ENCODE measurements around the gene FAM120B.
"Not testable (repeated sequence)": the region's sequence is repeated elsewhere in the genome, so short reads cannot be mapped to it uniquely, and the experiment has no call there.

FAM120B gene

GRCh38 chr6:170381562-170381961 is 75.0 kb downstream of the FAM120B start:
- no peak for DNase-seq (ENCODE audit: low read depth in 2 of 2)

DNA sequence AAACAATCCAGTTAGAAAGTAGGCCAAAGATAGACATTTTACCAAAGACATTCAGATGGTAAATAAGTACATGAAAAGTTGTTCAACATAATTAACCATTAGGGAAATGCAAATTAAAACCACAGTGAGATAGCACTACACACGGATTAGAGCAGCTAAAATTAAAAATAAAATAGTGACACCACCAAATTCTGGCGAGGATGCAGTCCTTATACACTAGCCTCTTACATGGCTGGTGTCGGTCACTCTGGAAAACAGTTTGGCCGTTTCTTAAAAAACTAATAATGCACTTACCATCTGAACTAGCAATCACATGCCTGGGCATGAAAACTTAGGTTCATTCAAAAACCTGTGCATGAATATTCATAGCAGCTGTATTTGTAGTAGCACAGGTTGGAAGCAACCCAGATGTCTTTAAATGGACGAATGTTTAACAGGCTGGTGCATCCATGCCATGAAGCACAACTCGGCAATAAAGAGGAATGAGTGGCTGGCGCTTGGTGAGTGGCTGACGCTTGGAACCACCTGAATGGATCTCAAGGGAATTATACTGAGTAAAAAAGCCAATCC is 77.0 kb downstream of the FAM120B start:
- DNase-seq (ENCODE audit: low read depth in 2 of 2) = no peak

DNA sequence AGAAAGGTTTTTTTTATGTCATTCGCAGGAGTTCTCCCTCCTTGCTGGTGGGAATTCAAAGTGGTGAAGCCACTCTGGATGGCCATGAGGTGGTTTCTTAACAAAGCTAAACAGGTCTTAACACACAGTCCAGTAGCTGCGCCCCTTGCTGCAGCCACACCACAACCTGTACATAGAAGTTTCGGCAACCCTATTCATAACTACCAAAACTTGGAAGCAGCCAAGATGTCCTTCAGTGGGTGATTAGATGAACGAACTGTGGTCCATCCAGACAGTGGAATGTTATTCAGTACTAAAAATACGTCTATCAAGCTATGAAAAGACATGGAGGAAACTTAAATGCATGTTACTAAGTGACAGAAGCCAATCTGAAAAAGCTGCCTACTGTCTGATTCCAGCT is 78.9 kb downstream of the FAM120B start:
- DNase-seq (ENCODE audit: low read depth in 2 of 2) = no peak

DNA sequence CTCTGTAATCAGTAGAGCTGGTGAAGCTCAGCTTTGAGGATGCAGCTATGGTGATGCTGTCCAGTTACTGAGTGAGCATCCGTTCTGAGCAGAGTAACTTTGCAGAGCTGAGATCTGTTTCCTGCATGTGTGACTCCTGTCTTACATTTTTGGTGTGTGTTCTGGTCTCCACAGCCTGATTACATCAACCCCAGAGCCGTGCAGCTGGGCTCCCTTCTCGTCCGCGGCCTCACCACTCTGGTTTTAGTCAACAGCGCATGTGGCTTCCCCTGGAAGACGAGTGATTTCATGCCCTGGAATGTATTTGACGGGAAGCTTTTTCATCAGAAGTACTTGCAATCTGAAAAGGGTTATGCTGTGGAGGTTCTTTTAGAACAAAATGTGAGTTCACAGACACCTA is 81.6 kb downstream of the FAM120B start:
- no peak for DNase-seq (ENCODE audit: low read depth in 2 of 2)

- DNase-seq (ENCODE audit: low read depth in 2 of 2) = no peak
Measured at GRCh38 chr6:170393033-170393432, 86.5 kb downstream of the FAM120B start.

GRCh38 chr6:170393807-170394399 is 87.3 kb downstream of the FAM120B start:
- DNase-seq (ENCODE audit: low read depth in 2 of 2) = no peak

GRCh38 chr6:170394980-170395379 is 88.4 kb downstream of the FAM120B start:
- DNase-seq (ENCODE audit: low read depth in 2 of 2) = no peak

DNA sequence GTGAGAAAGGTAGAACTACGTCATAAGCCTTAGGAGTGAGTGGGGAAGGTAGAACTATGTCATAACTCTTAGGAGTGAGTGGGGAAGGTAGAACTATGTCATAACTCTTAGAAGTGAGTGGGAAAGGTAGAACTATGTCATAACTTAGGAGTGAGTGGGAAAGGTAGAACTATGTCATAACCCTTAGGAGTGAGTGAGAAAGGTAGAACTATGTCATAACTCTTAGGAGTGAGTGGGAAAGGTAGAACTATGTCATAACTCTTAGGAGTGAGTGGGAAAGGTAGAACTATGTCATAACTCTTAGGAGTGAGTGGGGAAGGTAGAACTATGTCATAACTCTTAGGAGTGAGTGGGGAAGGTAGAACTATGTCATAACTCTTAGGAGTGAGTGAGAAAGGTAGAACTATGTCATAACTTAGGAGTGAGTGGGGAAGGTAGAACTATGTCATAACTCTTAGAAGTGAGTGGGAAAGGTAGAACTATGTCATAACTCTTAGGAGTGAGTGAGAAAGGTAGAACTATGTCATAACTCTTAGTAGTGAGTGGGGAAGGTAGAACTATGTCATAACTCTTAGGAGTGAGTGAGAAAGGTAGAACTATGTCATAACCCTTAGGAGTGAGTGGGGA is 92.3 kb downstream of the FAM120B start:
- not testable (repeated sequence) for DNase-seq (ENCODE audit: low read depth in 2 of 2)

- DNase-seq (ENCODE audit: low read depth in 2 of 2) = not testable (repeated sequence)
Measured at GRCh38 chr6:170399955-170400558, 93.5 kb downstream of the FAM120B start.

- DNase-seq (ENCODE audit: low read depth in 2 of 2) = no peak
Measured at GRCh38 chr6:170402318-170403040, 95.9 kb downstream of the FAM120B start.

DNA sequence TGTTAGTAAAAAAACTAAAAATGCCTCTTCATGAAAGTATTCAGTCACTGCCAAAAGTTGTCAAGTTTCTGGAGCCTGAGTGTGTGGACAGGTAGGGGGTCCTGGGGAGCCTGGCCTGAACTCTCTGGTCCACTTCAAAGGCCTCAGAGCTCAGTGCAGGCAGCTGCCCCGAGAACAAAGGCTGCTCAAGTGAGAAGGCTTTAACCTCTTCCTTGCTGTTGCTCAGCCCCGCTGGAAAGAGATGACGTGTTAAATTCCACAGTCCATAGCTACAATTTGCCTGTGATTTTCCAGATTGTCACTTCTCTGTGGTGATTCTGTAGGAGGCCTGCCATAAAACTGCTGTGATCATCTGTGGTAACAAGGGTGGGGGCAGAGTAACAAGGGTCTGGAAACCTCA is 96.9 kb downstream of the FAM120B start:
- DNase-seq (ENCODE audit: low read depth in 2 of 2) = no peak

GRCh38 chr6:170404036-170404435 is 97.5 kb downstream of the FAM120B start:
- DNase-seq (ENCODE audit: low read depth in 2 of 2) = no peak

GRCh38 chr6:170404697-170405096 is 98.1 kb downstream of the FAM120B start:
- no peak for DNase-seq (ENCODE audit: low read depth in 2 of 2)

DNA sequence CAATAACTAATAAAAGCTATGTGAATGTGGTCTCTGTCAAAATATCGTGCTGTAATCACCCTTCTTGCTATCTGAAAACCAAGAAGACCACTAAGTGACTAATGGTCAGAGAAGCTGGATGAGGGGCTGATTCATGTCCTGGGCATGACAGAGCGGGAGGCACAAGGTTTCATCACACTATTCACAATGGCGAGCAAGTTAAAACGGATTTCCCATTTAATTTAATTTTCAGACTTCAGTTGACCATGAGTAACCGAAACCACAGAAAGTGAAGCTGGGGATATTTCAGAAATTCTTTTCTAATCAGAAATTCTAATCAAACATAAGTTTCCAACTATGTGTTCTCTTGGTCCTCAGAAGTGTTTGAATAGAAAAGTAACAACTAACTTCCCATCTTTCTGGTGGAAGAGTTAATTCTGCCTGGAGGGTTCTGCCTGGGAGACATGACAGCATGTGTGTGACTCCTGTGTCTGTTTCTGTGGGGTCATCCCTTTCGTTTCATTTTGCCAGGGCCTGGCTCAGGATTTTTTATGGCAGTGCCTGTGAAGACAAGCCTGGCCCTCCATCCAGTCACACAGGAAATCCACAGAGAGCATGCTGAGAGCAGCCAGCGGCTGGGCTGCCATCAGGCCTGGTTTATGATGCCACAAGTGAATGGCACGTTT is 98.9 kb downstream of the FAM120B start:
- DNase-seq (ENCODE audit: low read depth in 2 of 2) = no peak

GRCh38 chr6:170407200-170407599 is 100.6 kb downstream of the FAM120B start:
- no peak for DNase-seq (ENCODE audit: low read depth in 2 of 2)

- no peak for DNase-seq (ENCODE audit: low read depth in 2 of 2)
Measured at GRCh38 chr6:170407932-170408331, 101.4 kb downstream of the FAM120B start.

- DNase-seq (ENCODE audit: low read depth in 2 of 2) = not testable (repeated sequence)
Measured at GRCh38 chr6:170409746-170410145, 103.2 kb downstream of the FAM120B start.

DNA sequence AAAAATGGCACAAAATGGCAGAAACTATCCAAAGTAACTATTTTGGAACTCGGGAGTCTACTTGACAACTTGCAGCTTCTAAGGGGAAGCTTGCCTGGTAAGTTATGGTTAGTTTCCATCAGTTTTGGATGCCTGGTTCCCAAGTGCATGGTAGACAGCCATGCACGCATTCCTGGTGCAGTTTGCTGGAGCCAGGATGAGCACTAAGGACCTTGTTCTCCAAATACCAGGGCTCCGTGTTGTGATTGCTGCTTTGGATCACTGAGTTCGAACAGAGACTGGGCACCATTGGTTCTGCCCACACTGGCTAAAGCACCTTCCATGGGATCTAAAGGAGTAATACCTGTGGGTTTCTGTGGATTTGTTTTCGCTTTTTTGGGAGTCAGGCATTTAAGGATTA is 103.7 kb downstream of the FAM120B start:
- no peak for DNase-seq (ENCODE audit: low read depth in 2 of 2)

GRCh38 chr6:170415318-170415717 is 108.8 kb downstream of the FAM120B start:
- DNase-seq (ENCODE audit: low read depth in 2 of 2) = no peak

GRCh38 chr6:170416303-170416702 is 109.7 kb downstream of the FAM120B start:
- no peak for DNase-seq (ENCODE audit: low read depth in 2 of 2)

- DNase-seq (ENCODE audit: low read depth in 2 of 2) = no peak
Measured at GRCh38 chr6:170416959-170417606, 110.5 kb downstream of the FAM120B start.

All from activated CD8-positive, alpha-beta memory T cell treated with anti-CD3 and anti-CD28 coated beads for 4 hours (primary cell).